GM12878 (cell line): ENCODE results near the gene KCNV2. TPM values are rescaled to one million over a fixed set of nuclear protein-coding genes. Genes with fewer than 3 reads are reported as not detected.

Experiments
- ATAC-seq: fragments of 200-7000 bp; cut with Tn5 transposase; 3 replicates; pipeline ENCODE4 v1.9.1; 2020; ENCODE audit warnings: mild to moderate bottlenecking, moderate library complexity
- Bru-seq: library from RNA; stranded (reverse); fragments of 400-500 nt; gene quantifications from one replicate; lab custom pipeline; 2021; lab: Mats Ljungman, UMichigan
- BruChase-seq, 2 experiments: library from RNA; stranded (reverse); fragments of 400-500 nt; gene quantifications; one replicate each; lab custom pipeline; 2021; lab: Mats Ljungman, UMichigan
- BruUV-seq: library from RNA; stranded (reverse); fragments of 400-500 nt; replicated peaks from 2 replicates; lab custom pipeline; 2021; lab: Mats Ljungman, UMichigan
- CTCF ChIA-PET: fragments of 300-600 bp; sonication (Branson Sonifier 250); formaldehyde crosslinking; extraction: SDS; loops from one replicate; lab custom pipeline; 2021; ENCODE audit warnings: inconsistent platforms; lab: Yijun Ruan, JAX
- POLR2A ChIA-PET: fragments of 350-600 bp; formaldehyde crosslinking; extraction: SDS; loops from one replicate; lab custom pipeline; 2021; ENCODE audit warnings: inconsistent platforms; lab: Charles Lee
- RAD21 ChIA-PET: fragments of 300-600 bp; sonication (Branson Sonifier 250); formaldehyde crosslinking; loops from one replicate; lab custom pipeline; 2023; ENCODE audit warnings: antibody characterized with exemption; ENCODE audit not compliant: unreplicated experiment; lab: Charles Lee
- SMC1A ChIA-PET: fragments of 300-600 bp; sonication (Branson Sonifier 250); formaldehyde crosslinking; loops from one replicate; lab custom pipeline; 2023; ENCODE audit not compliant: unreplicated experiment, uncharacterized antibody; lab: Charles Lee
- DNase-seq: peaks from one replicate; pipeline ENCODE4 v3.0.0-alpha.2; 2011; ENCODE audit warnings: low read depth, low spot score
- FAIRE-seq: peaks from 3 replicates; lab custom pipeline; 2011; peaks lifted over from hg19 to GRCh38; lab: Jason Lieb, UNC
- H2AFZ ChIP-seq: 2 replicates; pipeline ENCODE4 v1.6.0; 2011; ENCODE audit warnings: low read depth, low read length, control low read depth; ENCODE audit not compliant: control insufficient read depth
- H3K27ac ChIP-seq: 2 replicates; pipeline ENCODE4 v1.5.1; 2011; ENCODE audit warnings: control low read depth; ENCODE audit not compliant: control insufficient read depth, insufficient read depth
- H3K27me3 ChIP-seq, 2 experiments: replicated peaks in 1 of 2; 2 replicates each; pipeline versions ENCODE4 v1.6.0 to v1.6.1; 2011; ENCODE audit warnings: low read length in 1 of 2; ENCODE audit not compliant: control insufficient read depth in 2 of 2, insufficient read depth in 2 of 2
- H3K36me3 ChIP-seq, 2 experiments: 2 replicates each; pipeline ENCODE4 v1.5.1; 2011; ENCODE audit warnings: low read length in 1 of 2; ENCODE audit not compliant: control insufficient read depth in 2 of 2, insufficient read depth in 2 of 2
- H3K4me1 ChIP-seq: 2 replicates; pipeline ENCODE4 v1.6.1; 2011; ENCODE audit warnings: mild to moderate bottlenecking, low read length, moderate library complexity, mixed read lengths; ENCODE audit not compliant: control insufficient read depth, insufficient read depth
- H3K4me2 ChIP-seq: 2 replicates; pipeline ENCODE4 v1.6.0; 2011; ENCODE audit warnings: control low read depth; ENCODE audit not compliant: control insufficient read depth, insufficient read depth
- H3K4me3 ChIP-seq: fragments of 200-600 bp; sonication (generic); 2 replicates; pipeline ENCODE4 v1.5.1; 2016
- H3K79me2 ChIP-seq: 2 replicates; pipeline ENCODE4 v1.6.0; 2011; ENCODE audit warnings: low read length; ENCODE audit not compliant: control insufficient read depth, insufficient read depth
- H3K9ac ChIP-seq: 2 replicates; pipeline ENCODE4 v1.8.0; 2011; ENCODE audit warnings: low read length, control low read depth, mixed read lengths; ENCODE audit not compliant: control insufficient read depth, insufficient read depth
- H3K9me3 ChIP-seq: replicated peaks from 3 replicates; pipeline ENCODE4 v1.5.1; 2011; ENCODE audit warnings: mild to moderate bottlenecking, low read length; ENCODE audit not compliant: control insufficient read depth, insufficient read depth
- H4K20me1 ChIP-seq: 2 replicates; pipeline ENCODE4 v1.6.0; 2011; ENCODE audit not compliant: control insufficient read depth, insufficient read depth
- BCL11A ChIP-seq: IDR thresholded peaks from 2 replicates; pipeline ENCODE4 v1.6.1; 2011; ENCODE audit warnings: low read depth, low read length
- CBX3 ChIP-seq: fragments of 200-600 bp; sonication (generic); IDR thresholded peaks from 2 replicates; pipeline ENCODE4 v1.6.1; 2016; ENCODE audit warnings: low read depth, borderline replicate concordance
- CHD2 ChIP-seq: IDR thresholded peaks from 2 replicates; pipeline ENCODE4 v1.6.1; 2011; ENCODE audit warnings: low read depth, low read length, improper control_type of control experiment, borderline replicate concordance
- FOXK2 ChIP-seq: fragments of 450-650 bp; IDR thresholded peaks from 2 replicates; pipeline ENCODE4 v1.6.1; 2017; ENCODE audit warnings: mild to moderate bottlenecking, moderate library complexity
- LARP7 ChIP-seq: fragments of 450-650 bp; IDR thresholded peaks from 2 replicates; pipeline ENCODE4 v1.6.1; 2017; ENCODE audit warnings: mild to moderate bottlenecking
- MYB ChIP-seq: fragments of 150-350 bp; IDR thresholded peaks from 2 replicates; pipeline ENCODE4 v1.6.1; 2014; ENCODE audit warnings: mild to moderate bottlenecking, low read depth, low read length, borderline replicate concordance
- PKNOX1 ChIP-seq: fragments of 450-650 bp; IDR thresholded peaks from 2 replicates; pipeline ENCODE4 v1.6.1; 2016; ENCODE audit warnings: mild to moderate bottlenecking
- SPI1 ChIP-seq: IDR thresholded peaks from 2 replicates; pipeline ENCODE4 v1.6.1; 2011; ENCODE audit warnings: low read depth, mild to moderate bottlenecking, low read length, moderate library complexity, borderline replicate concordance; ENCODE audit not compliant: insufficient read depth
- TCF12 ChIP-seq: IDR thresholded peaks from 2 replicates; pipeline ENCODE4 v1.6.1; 2011; ENCODE audit warnings: low read depth, mild to moderate bottlenecking, low read length
- TCF3 ChIP-seq: IDR thresholded peaks from 2 replicates; pipeline ENCODE4 v1.6.1; 2012; ENCODE audit warnings: low read depth, mild to moderate bottlenecking, low read length, borderline replicate concordance; ENCODE audit not compliant: insufficient read depth
- WRNIP1 ChIP-seq: IDR thresholded peaks from 2 replicates; pipeline ENCODE4 v1.6.1; 2011; ENCODE audit warnings: low read depth, low read length, improper control_type of control experiment, borderline replicate concordance
- ZBTB11 ChIP-seq: fragments of 450-650 bp; formaldehyde crosslinking; IDR thresholded peaks from 2 replicates; pipeline ENCODE4 v1.5.0; 2022; ENCODE audit warnings: mild to moderate bottlenecking, missing genetic modification characterization
- ZZZ3 ChIP-seq: IDR thresholded peaks from 2 replicates; pipeline ENCODE4 v1.6.1; 2011; ENCODE audit warnings: low read depth; ENCODE audit not compliant: control insufficient read depth, insufficient read length
- WGBS: methylation state at CpG from one replicate; pipeline ENCODE4 v1.1.6; 2016; ENCODE audit warnings: low lambda C conversion rate; ENCODE audit not compliant: insufficient replicate concordance, insufficient coverage; ENCODE audit errors: missing lambda C conversion rate; 5-methylcytosine and 5-hydroxymethylcytosine counted together
- in situ Hi-C: fragments of 300-500 bp; cut with MboI; formaldehyde crosslinking; loops from 9 replicates; pipeline ENCODE4 v1.14.3; 2018; ENCODE audit warnings: mixed read lengths
- intact Hi-C: fragments of 100-400 bp; cut with micrococcal nuclease; formaldehyde crosslinking; loops from one replicate; pipeline ENCODE4 v1.14.2; 2022; ENCODE audit not compliant: unreplicated experiment
- long read RNA-seq, 2 experiments: library from polyadenylated mRNA; unstranded; transcript quantifications; one replicate each; pipeline ENCODE4 v2.0.0, GENCODE V29; 2019 to 2020
- polyA minus RNA-seq, 3 experiments: library from RNA; depleted of rRNA, polyadenylated mRNA; stranded (reverse); fragments of >200 nt; gene quantifications; 2 replicates each; pipeline ENCODE4 v1.2.3, GENCODE V29; 2011
- polyA plus RNA-seq, 11 experiments: library from polyadenylated mRNA; depleted of rRNA in 4 of 11; unstranded in 6 of 11; stranded (reverse) in 5 of 11; fragments of >200 nt; fragmentation: Nextera tagmentation in 4 of 11; fragmentation: Illumina TruSeq in 1 of 11; extraction: Ambion mirVana in 4 of 11; extraction: Trizol in 1 of 11; gene quantifications; 1 replicate in 1 of 11; 2 replicates in 10 of 11; pipeline versions ENCODE4 v1.2.1 to v1.2.3, GENCODE V29; 2011 to 2016; ENCODE audit warnings: inconsistent platforms in 2 of 11, missing spikeins in 2 of 11, low read depth in 1 of 11
- total RNA-seq, 4 experiments: library from RNA; depleted of rRNA in 3 of 4; stranded (reverse); fragments of >200 nt in 3 of 4; fragmentation: Illumina TruSeq in 1 of 4; extraction: Trizol in 1 of 4; gene quantifications; 2 replicates each; pipeline versions ENCODE4 v1.2.1 to v1.2.3, GENCODE V29; 2013 to 2021
- TF ChIP-seq, protein P1 (sequence below): fragments of 450-650 bp; IDR thresholded peaks from 2 replicates; pipeline ENCODE4 v1.6.1; 2018; ENCODE audit warnings: borderline replicate concordance, mild to moderate bottlenecking; ENCODE audit not compliant: partially characterized antibody

KCNV2 gene
- not detected in 2 replicates for total RNA-seq (2013; cell fraction: nucleolus; rRNA removed)
- total RNA-seq (2014; rRNA removed): 0.05 and 0.23 TPM in 2 replicates
- 0.09 TPM in 1 of 2 replicates, not detected in the other for total RNA-seq (2014; rRNA removed; fragmentation: Illumina TruSeq; extraction: Trizol)
- 0.11 TPM in 1 of 2 replicates, not detected in the other for total RNA-seq (2021)
- not detected for polyA plus RNA-seq (2011; ENCODE audit: low read depth)
- polyA plus RNA-seq (2011; rRNA removed): not detected in 2 replicates
- polyA plus RNA-seq (2011; cell fraction: cytosol; rRNA removed): not detected in 2 replicates
- not detected in 2 replicates for polyA plus RNA-seq (2011; cell fraction: nucleus; rRNA removed)
- 0.18 and 0.20 TPM in 2 replicates for polyA plus RNA-seq (2012)
- not detected in 2 replicates for polyA plus RNA-seq (2014; fragmentation: Illumina TruSeq; extraction: Trizol)
- under 1 TPM; 0.04 to 0.06 TPM for polyA plus RNA-seq (2014; fragmentation: Nextera tagmentation; extraction: Ambion mirVana)
- 0.08 and 0.09 TPM in 2 replicates for polyA plus RNA-seq (2014; rRNA removed)
- polyA plus RNA-seq (2016; fragmentation: Nextera tagmentation; extraction: Ambion mirVana): under 1 TPM in 1 of 2 experiments, not detected in 1; 0.37 TPM
- polyA minus RNA-seq (2011; rRNA and poly(A)+ RNA removed): not detected in 2 replicates
- not detected in 2 replicates for polyA minus RNA-seq (2011; cell fraction: cytosol; rRNA and poly(A)+ RNA removed)
- polyA minus RNA-seq (2011; cell fraction: nucleus; rRNA and poly(A)+ RNA removed): not detected in 2 replicates
- Bru-seq, nascent RNA: not detected
- BruChase-seq, experiment 1, labeled RNA remaining after a 6-hour chase: not detected
- BruChase-seq, experiment 2, labeled RNA remaining after a 2-hour chase: percentile 7 among the genes with signal in this experiment
- long read RNA-seq, experiment 1: 0 reads
- long read RNA-seq, experiment 2, partial matches to known transcripts: 0 of 1 reads
- long read RNA-seq, experiment 2, other reads (novel, unspliced or antisense): 1 of 1 reads

DNA sequence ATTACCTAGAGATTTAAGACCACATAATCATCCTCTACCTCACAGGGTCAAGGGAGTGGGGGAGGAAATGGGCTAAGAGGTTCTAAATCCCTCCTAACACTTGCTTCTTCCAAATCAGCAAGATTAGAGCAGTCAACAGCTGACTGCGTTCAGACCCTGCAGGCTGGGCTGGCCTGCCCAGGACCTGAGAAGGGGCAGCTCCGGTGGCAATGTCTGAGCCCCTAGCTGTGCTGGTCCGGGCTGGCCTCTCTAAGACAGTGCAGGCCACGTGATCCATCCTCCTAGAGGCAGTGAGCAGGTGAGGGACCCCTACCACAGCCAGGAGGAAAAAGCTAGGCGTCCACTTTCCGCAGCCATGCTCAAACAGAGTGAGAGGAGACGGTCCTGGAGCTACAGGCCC is at the start of gene KCNV2:
Gene KCNV2 (plus strand): TSS at position 126 of the 400 bp plus-strand sequence. CDS start 230 bp downstream, at position 356.
- ChIA-PET CTCF (interaction anchor here (1.1 kb wide), 1 partner anchor 10 kb away, joined by 3 read pairs; no protein-coding TSS in a partner anchor), SMC1A (no interaction called here), RAD21 (no interaction called here), POLR2A (no interaction called here)
- Histone ChIP-seq H3K4me1 (no peaks in the 10 kb centered on the region), H3K36me3 (peaks cover 0 to 3% of the 10 kb centered on the region in 2 experiments; a peak in 2 of 4 replicates), H3K4me2 (no peak within 1 kb of the TSS), H2AFZ (no peak within 1 kb of the TSS), H3K27ac (no peak within 1 kb of the TSS), H3K9me3 (no peaks in the 10 kb centered on the region; the same call in 2 of the 3 replicates), H3K79me2 (no peaks in the 10 kb centered on the region), H4K20me1 (no peaks in the 10 kb centered on the region), H3K27me3 (no peaks in the 10 kb centered on the region), H3K9ac (no peak within 1 kb of the TSS), H3K4me3 (no peak within 1 kb of the TSS)
- FAIRE-seq (no peak), ATAC-seq (no peak), DNase-seq (no peak)
- WGBS: 74% methylated on average over 7 of the region's 7 CpGs
- TF ChIP-seq WRNIP1 (no peak), SPI1 (no peak), TCF3 (no peak), PKNOX1 (no peak), TCF12 (no peak), FOXK2 (no peak), ZBTB11 (no peak), CHD2 (no peak), ZZZ3 (no peak), LARP7 (no peak), CBX3 (no peak), MYB (no peak), BCL11A (no peak)
- TF ChIP-seq, protein P1, sequence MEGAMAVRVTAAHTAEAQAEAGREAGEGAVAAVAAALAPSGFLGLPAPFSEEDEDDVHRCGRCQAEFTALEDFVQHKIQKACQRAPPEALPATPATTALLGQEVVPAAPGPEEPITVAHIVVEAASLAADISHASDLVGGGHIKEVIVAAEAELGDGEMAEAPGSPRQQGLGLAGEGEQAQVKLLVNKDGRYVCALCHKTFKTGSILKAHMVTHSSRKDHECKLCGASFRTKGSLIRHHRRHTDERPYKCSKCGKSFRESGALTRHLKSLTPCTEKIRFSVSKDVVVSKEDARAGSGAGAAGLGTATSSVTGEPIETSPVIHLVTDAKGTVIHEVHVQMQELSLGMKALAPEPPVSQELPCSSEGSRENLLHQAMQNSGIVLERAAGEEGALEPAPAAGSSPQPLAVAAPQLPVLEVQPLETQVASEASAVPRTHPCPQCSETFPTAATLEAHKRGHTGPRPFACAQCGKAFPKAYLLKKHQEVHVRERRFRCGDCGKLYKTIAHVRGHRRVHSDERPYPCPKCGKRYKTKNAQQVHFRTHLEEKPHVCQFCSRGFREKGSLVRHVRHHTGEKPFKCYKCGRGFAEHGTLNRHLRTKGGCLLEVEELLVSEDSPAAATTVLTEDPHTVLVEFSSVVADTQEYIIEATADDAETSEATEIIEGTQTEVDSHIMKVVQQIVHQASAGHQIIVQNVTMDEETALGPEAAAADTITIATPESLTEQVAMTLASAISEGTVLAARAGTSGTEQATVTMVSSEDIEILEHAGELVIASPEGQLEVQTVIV: no peak
- intact Hi-C loops (no loop called here), in situ Hi-C loops (no loop called here)
- no TSS peak for BruUV-seq
